ENCODE data around the gene ALOX12.
"Not testable (repeated sequence)": the region's sequence is repeated elsewhere in the genome, so short reads cannot be mapped to it uniquely, and the experiment has no call there.

The ALOX12 gene

GRCh38 chr17:6995500-6996255 is at the start of gene ALOX12:
Gene ALOX12, plus strand, starts transcription at chr17:6996049. Its CDS starts 69 bp downstream, at chr17:6996118.
- Histone ChIP-seq H3K4me3 (no peak within 1 kb of the TSS), H3K9ac (ENCODE audit: insufficient read length) (no peak within 1 kb of the TSS), H3K27ac (no peak within 1 kb of the TSS), H3K36me3 (ENCODE audit: insufficient read depth, low read length) (no peaks in the 10 kb centered on the region), H3K9me3 (ENCODE audit: low read depth, low read length) (no peaks in the 10 kb centered on the region)
- no peak for TF ChIP-seq POLR2AphosphoS5 (IDR thresholded peaks at IDR 0.05; ENCODE audit: borderline replicate concordance, low read depth, low read length)
- no peak for TF ChIP-seq FOXP2 (optimal IDR thresholded peaks at IDR 0.05; ENCODE audit: control extremely low read depth, extremely low read length, insufficient read depth)
- no peak for TF ChIP-seq EZH2 (IDR thresholded peaks at IDR 0.05)
- DNase-seq (ENCODE audit: low read depth, low spot score): no peak

- no peaks in the 10 kb centered on the region for H3K36me3 ChIP-seq (ENCODE audit: insufficient read depth, low read length)
- no peaks in the 10 kb centered on the region for H3K9me3 ChIP-seq (ENCODE audit: low read depth, low read length)
- H3K27ac ChIP-seq: no peak overlapping the region
- no peak overlapping the region for H3K4me3 ChIP-seq
- DNase-seq (ENCODE audit: low read depth, low spot score): no peak
- TF ChIP-seq EZH2 (IDR thresholded peaks at IDR 0.05) (no peak), POLR2AphosphoS5 (IDR thresholded peaks at IDR 0.05; ENCODE audit: borderline replicate concordance, low read depth, low read length) (no peak), FOXP2 (optimal IDR thresholded peaks at IDR 0.05; ENCODE audit: control extremely low read depth, extremely low read length, insufficient read depth) (no peak)
- H3K9ac ChIP-seq (ENCODE audit: insufficient read length): no peak overlapping the region
These were observed 48.1 kb upstream of the ALOX12 start for GRCh38 chr17:6947745-6948144.

- Histone ChIP-seq H3K36me3 (ENCODE audit: insufficient read depth, low read length) (no peaks in the 10 kb centered on the region), H3K9ac (ENCODE audit: insufficient read length) (no peak overlapping the region), H3K4me3 (no peak overlapping the region), H3K9me3 (ENCODE audit: low read depth, low read length) (no peaks in the 10 kb centered on the region), H3K27ac (no peak overlapping the region)
- DNase-seq (ENCODE audit: low read depth, low spot score): no peak
- no peak for TF ChIP-seq EZH2 (IDR thresholded peaks at IDR 0.05)
- TF ChIP-seq FOXP2 (optimal IDR thresholded peaks at IDR 0.05; ENCODE audit: control extremely low read depth, extremely low read length, insufficient read depth): no peak
- TF ChIP-seq POLR2AphosphoS5 (IDR thresholded peaks at IDR 0.05; ENCODE audit: borderline replicate concordance, low read depth, low read length): no peak
These were observed 47.3 kb upstream of the ALOX12 start for GRCh38 chr17:6948562-6948961.

GRCh38 chr17:6948976-6949375 is 46.9 kb upstream of the ALOX12 start:
- no peaks in the 10 kb centered on the region for H3K36me3 ChIP-seq (ENCODE audit: insufficient read depth, low read length)
- H3K4me3 ChIP-seq: no peak overlapping the region
- no peak for TF ChIP-seq FOXP2 (optimal IDR thresholded peaks at IDR 0.05; ENCODE audit: control extremely low read depth, extremely low read length, insufficient read depth)
- TF ChIP-seq POLR2AphosphoS5 (IDR thresholded peaks at IDR 0.05; ENCODE audit: borderline replicate concordance, low read depth, low read length): no peak
- no peak for TF ChIP-seq EZH2 (IDR thresholded peaks at IDR 0.05)
- H3K9me3 ChIP-seq (ENCODE audit: low read depth, low read length): no peaks in the 10 kb centered on the region
- H3K27ac ChIP-seq: no peak overlapping the region
- no peak overlapping the region for H3K9ac ChIP-seq (ENCODE audit: insufficient read length)
- no peak for DNase-seq (ENCODE audit: low read depth, low spot score)

GRCh38 chr17:6950938-6951337 is 44.9 kb upstream of the ALOX12 start:
- not testable (repeated sequence) for H3K27ac ChIP-seq; DNase-seq (ENCODE audit: low read depth, low spot score); H3K9ac ChIP-seq (ENCODE audit: insufficient read length)

GRCh38 chr17:6953689-6954088 is 42.2 kb upstream of the ALOX12 start:
- Histone ChIP-seq H3K4me3 (no peak overlapping the region), H3K9me3 (ENCODE audit: low read depth, low read length) (no peaks in the 10 kb centered on the region), H3K27ac (no peak overlapping the region), H3K9ac (ENCODE audit: insufficient read length) (no peak overlapping the region), H3K36me3 (ENCODE audit: insufficient read depth, low read length) (no peaks in the 10 kb centered on the region)
- DNase-seq (ENCODE audit: low read depth, low spot score): no peak
- TF ChIP-seq EZH2 (IDR thresholded peaks at IDR 0.05): no peak
- TF ChIP-seq POLR2AphosphoS5 (IDR thresholded peaks at IDR 0.05; ENCODE audit: borderline replicate concordance, low read depth, low read length): no peak
- TF ChIP-seq FOXP2 (optimal IDR thresholded peaks at IDR 0.05; ENCODE audit: control extremely low read depth, extremely low read length, insufficient read depth): no peak

More at GRCh38 chr17:6950938-6951337, 44.9 kb upstream of the ALOX12 start:
- H3K9me3 ChIP-seq (ENCODE audit: low read depth, low read length); H3K4me3 ChIP-seq; H3K36me3 ChIP-seq (ENCODE audit: insufficient read depth, low read length): not testable (repeated sequence)

- TF ChIP-seq FOXP2 (optimal IDR thresholded peaks at IDR 0.05; ENCODE audit: control extremely low read depth, extremely low read length, insufficient read depth) (no peak), POLR2AphosphoS5 (IDR thresholded peaks at IDR 0.05; ENCODE audit: borderline replicate concordance, low read depth, low read length) (no peak), EZH2 (IDR thresholded peaks at IDR 0.05) (no peak)
- no peaks in the 10 kb centered on the region for H3K36me3 ChIP-seq (ENCODE audit: insufficient read depth, low read length)
- H3K9me3 ChIP-seq (ENCODE audit: low read depth, low read length): no peaks in the 10 kb centered on the region
- no peak overlapping the region for H3K27ac ChIP-seq
- no peak overlapping the region for H3K9ac ChIP-seq (ENCODE audit: insufficient read length)
- no peak for DNase-seq (ENCODE audit: low read depth, low spot score)
- H3K4me3 ChIP-seq: no peak overlapping the region
These were observed 36.1 kb upstream of the ALOX12 start for GRCh38 chr17:6959700-6960099.

- TF ChIP-seq POLR2AphosphoS5 (IDR thresholded peaks at IDR 0.05; ENCODE audit: borderline replicate concordance, low read depth, low read length) (no peak), EZH2 (IDR thresholded peaks at IDR 0.05) (no peak), FOXP2 (optimal IDR thresholded peaks at IDR 0.05; ENCODE audit: control extremely low read depth, extremely low read length, insufficient read depth) (no peak)
- no peak overlapping the region for H3K27ac ChIP-seq
- H3K9ac ChIP-seq (ENCODE audit: insufficient read length): no peak overlapping the region
- H3K36me3 ChIP-seq (ENCODE audit: insufficient read depth, low read length): no peaks in the 10 kb centered on the region
- H3K4me3 ChIP-seq: no peak overlapping the region
- DNase-seq (ENCODE audit: low read depth, low spot score): no peak
- H3K9me3 ChIP-seq (ENCODE audit: low read depth, low read length): no peaks in the 10 kb centered on the region
These were observed 26.5 kb upstream of the ALOX12 start for GRCh38 chr17:6969323-6969726.

GRCh38 chr17:6970992-6971391 is 24.9 kb upstream of the ALOX12 start:
- no peak for DNase-seq (ENCODE audit: low read depth, low spot score)
- Histone ChIP-seq H3K4me3 (no peak overlapping the region), H3K9ac (ENCODE audit: insufficient read length) (no peak overlapping the region), H3K9me3 (ENCODE audit: low read depth, low read length) (no peaks in the 10 kb centered on the region), H3K36me3 (ENCODE audit: insufficient read depth, low read length) (no peaks in the 10 kb centered on the region), H3K27ac (no peak overlapping the region)
- TF ChIP-seq POLR2AphosphoS5 (IDR thresholded peaks at IDR 0.05; ENCODE audit: borderline replicate concordance, low read depth, low read length): no peak
- no peak for TF ChIP-seq FOXP2 (optimal IDR thresholded peaks at IDR 0.05; ENCODE audit: control extremely low read depth, extremely low read length, insufficient read depth)
- no peak for TF ChIP-seq EZH2 (IDR thresholded peaks at IDR 0.05)

- not testable (repeated sequence) for H3K9ac ChIP-seq (ENCODE audit: insufficient read length); H3K4me3 ChIP-seq; DNase-seq (ENCODE audit: low read depth, low spot score); H3K9me3 ChIP-seq (ENCODE audit: low read depth, low read length); H3K36me3 ChIP-seq (ENCODE audit: insufficient read depth, low read length); H3K27ac ChIP-seq
These were observed 16.4 kb upstream of the ALOX12 start for GRCh38 chr17:6979440-6979839.
